OCI-LY3 (cell line): ENCODE data around the gene ZNF423.

Experiments used
- H2AFZ ChIP-seq: fragments of 200-600, 300-600 bp; shearing (Covaris generic); 2 replicates; pipeline ENCODE4 v1.6.0; 2014; ENCODE audit warnings: antibody characterized with exemption, low read depth, low read length
- H3K27ac ChIP-seq: fragments of 200-600, 300-600 bp; sonication (generic); 2 replicates; pipeline ENCODE4 v1.5.1; 2014; ENCODE audit warnings: mild to moderate bottlenecking, low read length, moderate library complexity, mixed read lengths
- H3K27me3 ChIP-seq: fragments of 200-600, 300-600 bp; sonication (generic); 2 replicates; pipeline ENCODE4 v1.6.1; 2014; ENCODE audit warnings: low read depth, low read length, mixed read lengths
- H3K36me3 ChIP-seq: fragments of 200-600, 300-600 bp; sonication (generic); replicated peaks from 2 replicates; pipeline ENCODE3; 2014; ENCODE audit warnings: low read depth, low read length, mixed read lengths
- H3K4me1 ChIP-seq: fragments of 300-600, 200-600 bp; sonication (generic); 2 replicates; pipeline ENCODE4 v1.6.1; 2014; ENCODE audit warnings: low read length, mixed read lengths
- H3K4me2 ChIP-seq: fragments of 200-600, 300-600 bp; sonication (generic); 2 replicates; pipeline ENCODE4 v1.6.1; 2014; ENCODE audit warnings: low read length, mixed read lengths
- H3K4me3 ChIP-seq: fragments of 300-600, 200-600 bp; sonication (generic); 2 replicates; pipeline ENCODE4 v1.5.1; 2014; ENCODE audit warnings: antibody characterized with exemption, mild to moderate bottlenecking, low read length, moderate library complexity
- H3K79me2 ChIP-seq: fragments of 300-600, 200-600 bp; shearing (Covaris generic); 2 replicates; pipeline ENCODE4 v1.6.1; 2014; ENCODE audit warnings: mild to moderate bottlenecking, low read length, mixed read lengths
- H3K9ac ChIP-seq: fragments of 300-600, 200-600 bp; shearing (Covaris generic); 2 replicates; pipeline ENCODE4 v1.6.0; 2014; ENCODE audit warnings: mild to moderate bottlenecking, low read length, moderate library complexity
- H3K9me3 ChIP-seq: fragments of 200-600, 300-600 bp; shearing (Covaris generic); 2 replicates; pipeline ENCODE4 v1.6.1; 2014; ENCODE audit warnings: low read length, mixed read lengths; ENCODE audit not compliant: insufficient read depth
- H4K20me1 ChIP-seq: fragments of 200-600, 300-600 bp; sonication (generic); 2 replicates; pipeline ENCODE4 v1.6.1; 2016; ENCODE audit warnings: low read length, mixed read lengths; ENCODE audit not compliant: insufficient read depth
- EZH2phosphoT487 ChIP-seq: fragments of 200-600 bp; shearing (Covaris generic); IDR thresholded peaks from 2 replicates; pipeline ENCODE4 v1.6.1; 2018; ENCODE audit warnings: antibody characterized with exemption, mixed run types, low read depth
- TF ChIP-seq, protein P1 (sequence below): fragments of 200-600, 300-600 bp; sonication (generic); IDR thresholded peaks from 2 replicates; pipeline ENCODE4 v1.5.1; 2014; ENCODE audit warnings: antibody characterized with exemption, low read length, low read depth

The ZNF423 gene

DNA sequence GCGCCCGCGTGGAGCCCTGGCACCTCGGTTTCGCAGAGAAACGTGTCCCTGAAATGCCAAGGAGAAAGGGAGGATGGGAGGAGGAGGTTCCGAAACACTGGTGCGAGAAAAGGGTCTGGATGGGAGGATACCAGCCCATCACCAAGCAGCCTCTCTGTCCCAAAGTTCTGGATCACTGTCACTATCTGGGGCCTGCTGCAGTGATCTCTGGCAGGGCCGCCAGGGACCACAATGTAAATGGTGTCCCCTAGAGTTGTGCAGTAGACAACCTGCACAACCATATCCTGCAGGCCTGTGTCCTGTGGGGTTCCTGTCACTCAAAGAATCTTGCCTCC is 253.0 kb downstream of the ZNF423 start:
- TF ChIP-seq EZH2phosphoT487: no peak
- TF ChIP-seq, protein P1, sequence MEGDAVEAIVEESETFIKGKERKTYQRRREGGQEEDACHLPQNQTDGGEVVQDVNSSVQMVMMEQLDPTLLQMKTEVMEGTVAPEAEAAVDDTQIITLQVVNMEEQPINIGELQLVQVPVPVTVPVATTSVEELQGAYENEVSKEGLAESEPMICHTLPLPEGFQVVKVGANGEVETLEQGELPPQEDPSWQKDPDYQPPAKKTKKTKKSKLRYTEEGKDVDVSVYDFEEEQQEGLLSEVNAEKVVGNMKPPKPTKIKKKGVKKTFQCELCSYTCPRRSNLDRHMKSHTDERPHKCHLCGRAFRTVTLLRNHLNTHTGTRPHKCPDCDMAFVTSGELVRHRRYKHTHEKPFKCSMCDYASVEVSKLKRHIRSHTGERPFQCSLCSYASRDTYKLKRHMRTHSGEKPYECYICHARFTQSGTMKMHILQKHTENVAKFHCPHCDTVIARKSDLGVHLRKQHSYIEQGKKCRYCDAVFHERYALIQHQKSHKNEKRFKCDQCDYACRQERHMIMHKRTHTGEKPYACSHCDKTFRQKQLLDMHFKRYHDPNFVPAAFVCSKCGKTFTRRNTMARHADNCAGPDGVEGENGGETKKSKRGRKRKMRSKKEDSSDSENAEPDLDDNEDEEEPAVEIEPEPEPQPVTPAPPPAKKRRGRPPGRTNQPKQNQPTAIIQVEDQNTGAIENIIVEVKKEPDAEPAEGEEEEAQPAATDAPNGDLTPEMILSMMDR: no peak
- no peaks in the 10 kb centered on the region for H3K79me2 ChIP-seq
- H3K9me3 ChIP-seq: no peaks in the 10 kb centered on the region
- no peaks in the 10 kb centered on the region for H4K20me1 ChIP-seq
- H3K4me3 ChIP-seq: no peak overlapping the region
- no peak overlapping the region for H3K27ac ChIP-seq
- H3K27me3 ChIP-seq: peaks cover 53% of the 10 kb centered on the region
- H3K4me2 ChIP-seq: no peak overlapping the region
- no peaks in the 10 kb centered on the region for H3K4me1 ChIP-seq
- H3K9ac ChIP-seq: no peak overlapping the region
- no peaks in the 10 kb centered on the region for H3K36me3 ChIP-seq
- no peak overlapping the region for H2AFZ ChIP-seq

DNA sequence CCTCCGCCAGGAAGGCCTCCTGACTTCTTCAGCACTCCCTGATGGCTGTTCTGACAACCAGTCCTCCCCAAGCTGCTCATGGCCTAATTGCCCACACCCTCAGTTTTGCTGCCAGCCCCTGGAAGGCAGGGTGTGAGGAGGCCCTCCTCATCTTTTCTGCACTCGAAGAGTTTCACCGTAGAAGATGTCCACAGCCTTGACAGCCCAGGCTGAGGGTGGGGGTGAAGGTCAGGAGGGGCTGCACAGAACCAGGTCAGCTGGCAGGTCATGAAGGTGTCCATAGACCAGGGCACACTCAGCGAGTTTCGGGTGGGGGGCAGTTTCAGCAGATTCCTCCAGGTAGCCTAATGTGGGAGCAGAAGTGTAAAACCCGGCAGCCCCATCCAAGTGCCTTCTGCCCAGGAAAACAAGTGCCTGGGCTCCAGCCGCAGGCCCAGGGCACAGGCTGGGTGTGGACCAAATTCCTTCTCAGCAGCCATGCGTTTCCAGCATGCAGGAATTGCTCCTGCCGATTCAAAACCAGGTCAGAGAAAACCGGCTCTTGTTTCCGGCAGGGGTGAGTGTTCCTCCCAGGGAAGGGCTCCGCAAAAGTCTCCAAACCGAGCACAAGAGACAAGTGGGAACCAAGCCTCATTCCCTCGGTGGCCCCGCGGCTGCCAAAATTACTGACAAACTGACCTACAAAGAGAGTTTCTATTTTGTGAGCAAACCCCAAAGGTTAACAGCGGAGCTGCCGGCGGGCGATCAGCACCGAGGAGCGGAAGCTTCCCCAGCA is 253.5 kb downstream of the ZNF423 start:
- H3K27ac ChIP-seq: no peak overlapping the region
- H4K20me1 ChIP-seq: no peaks in the 10 kb centered on the region
- no peaks in the 10 kb centered on the region for H3K4me1 ChIP-seq
- H3K9ac ChIP-seq: no peak overlapping the region
- H3K27me3 ChIP-seq: peaks cover 52% of the 10 kb centered on the region
- no peaks in the 10 kb centered on the region for H3K79me2 ChIP-seq
- H3K36me3 ChIP-seq: no peaks in the 10 kb centered on the region
- H3K9me3 ChIP-seq: no peaks in the 10 kb centered on the region
- H3K4me2 ChIP-seq: no peak overlapping the region
- no peak overlapping the region for H2AFZ ChIP-seq
- no peak for TF ChIP-seq EZH2phosphoT487
- TF ChIP-seq, protein P1: no peak
- H3K4me3 ChIP-seq: no peak overlapping the region

DNA sequence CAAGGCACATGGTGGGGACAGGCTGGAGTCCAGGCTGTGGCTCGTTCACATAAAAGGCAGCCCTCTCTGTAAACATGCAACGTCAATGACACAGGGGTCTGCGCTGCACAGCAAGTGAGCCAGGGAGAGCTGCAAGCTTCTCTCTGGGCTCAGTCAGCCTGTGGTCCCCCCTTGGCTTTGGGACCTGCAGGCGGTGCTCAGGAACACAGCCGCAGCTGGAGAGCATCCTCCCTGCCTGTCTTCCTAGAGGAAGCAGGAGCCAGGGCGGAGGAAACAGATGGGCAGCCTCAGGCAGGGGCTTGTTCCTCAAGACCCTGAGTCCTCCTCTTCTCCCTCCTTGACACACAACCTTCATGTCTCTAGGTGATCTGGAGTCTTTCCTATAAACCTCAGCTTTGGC is 254.3 kb downstream of the ZNF423 start:
- no peaks in the 10 kb centered on the region for H3K79me2 ChIP-seq
- peaks cover 56% of the 10 kb centered on the region for H3K27me3 ChIP-seq
- H3K36me3 ChIP-seq: no peaks in the 10 kb centered on the region
- no peak overlapping the region for H3K4me2 ChIP-seq
- no peak overlapping the region for H3K4me3 ChIP-seq
- H2AFZ ChIP-seq: no peak overlapping the region
- no peak overlapping the region for H3K27ac ChIP-seq
- no peaks in the 10 kb centered on the region for H4K20me1 ChIP-seq
- no peaks in the 10 kb centered on the region for H3K9me3 ChIP-seq
- no peaks in the 10 kb centered on the region for H3K4me1 ChIP-seq
- no peak overlapping the region for H3K9ac ChIP-seq
- no peak for TF ChIP-seq EZH2phosphoT487
- TF ChIP-seq, protein P1: no peak

DNA sequence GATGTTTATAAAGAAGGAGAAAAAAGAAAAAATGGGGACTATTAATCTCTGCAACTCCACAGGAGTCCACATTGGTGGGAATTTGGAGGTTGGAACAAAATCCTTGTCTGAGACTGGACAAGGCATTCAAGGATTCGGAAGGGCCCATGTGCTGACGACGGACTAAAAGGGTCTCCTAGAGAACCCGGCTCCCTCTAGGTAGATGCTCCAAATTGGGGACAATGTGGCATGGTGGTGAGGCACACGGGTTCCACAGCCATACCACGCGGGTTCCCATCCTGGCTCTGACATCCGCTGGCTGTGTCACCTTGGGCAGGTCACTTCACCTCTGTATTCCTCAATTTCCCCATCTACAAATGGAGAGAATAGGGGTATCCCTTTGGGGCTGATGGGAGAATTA is 254.9 kb downstream of the ZNF423 start:
- Histone ChIP-seq H2AFZ (no peak overlapping the region), H3K4me3 (no peak overlapping the region), H3K36me3 (no peaks in the 10 kb centered on the region), H3K79me2 (no peaks in the 10 kb centered on the region), H4K20me1 (no peaks in the 10 kb centered on the region), H3K27me3 (peaks cover 58% of the 10 kb centered on the region), H3K9me3 (no peaks in the 10 kb centered on the region), H3K9ac (no peak overlapping the region), H3K4me2 (no peak overlapping the region), H3K27ac (no peak overlapping the region), H3K4me1 (no peaks in the 10 kb centered on the region)
- TF ChIP-seq, protein P1: no peak
- TF ChIP-seq EZH2phosphoT487: no peak
